Measurements from ENCODE around the gene AGTRAP.

AGTRAP gene

DNA sequence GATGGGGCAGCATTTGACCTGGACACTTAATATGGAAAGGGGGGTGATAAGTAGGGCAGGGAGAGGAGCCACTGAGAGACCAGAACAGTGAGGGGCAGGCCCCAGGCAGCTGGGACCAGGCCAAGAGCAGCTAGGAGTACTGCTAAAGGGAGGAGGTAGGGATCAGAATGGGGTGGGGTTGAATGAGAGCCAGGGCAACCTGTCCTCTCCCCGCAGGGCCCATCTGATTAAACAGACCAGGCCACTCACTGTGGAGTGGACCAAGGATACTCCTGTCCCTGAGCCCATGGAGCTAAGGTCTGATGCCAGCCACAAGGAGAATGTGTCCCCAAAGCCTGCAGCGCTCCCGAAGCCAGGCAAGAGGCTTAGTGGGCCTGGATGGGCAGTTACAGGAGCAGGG lies 28.2 kb downstream of the AGTRAP start:
- no peak for DNase-seq (ENCODE audit: low spot score)

DNA sequence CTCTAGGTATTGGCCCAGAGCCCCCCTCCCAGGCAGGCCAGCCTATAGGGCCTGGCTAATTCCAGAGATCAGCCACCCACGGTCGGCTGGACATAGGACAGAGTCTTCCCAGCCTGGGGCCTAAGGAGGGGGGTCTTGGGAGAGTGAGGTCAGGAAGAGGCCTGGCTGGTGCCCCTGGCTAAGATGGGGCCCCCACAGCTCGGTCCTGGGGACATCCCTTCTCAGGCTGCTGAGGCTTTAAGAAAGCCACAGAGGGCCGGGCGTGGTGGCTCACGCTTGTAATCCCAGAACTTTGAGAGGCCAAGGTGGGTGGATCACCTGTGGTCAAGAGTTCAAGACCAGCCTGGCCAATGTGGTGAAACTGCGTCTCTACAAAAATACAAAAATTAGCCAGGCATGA lies 28.6 kb downstream of the AGTRAP start:
- no peak for DNase-seq (ENCODE audit: low spot score)

DNA sequence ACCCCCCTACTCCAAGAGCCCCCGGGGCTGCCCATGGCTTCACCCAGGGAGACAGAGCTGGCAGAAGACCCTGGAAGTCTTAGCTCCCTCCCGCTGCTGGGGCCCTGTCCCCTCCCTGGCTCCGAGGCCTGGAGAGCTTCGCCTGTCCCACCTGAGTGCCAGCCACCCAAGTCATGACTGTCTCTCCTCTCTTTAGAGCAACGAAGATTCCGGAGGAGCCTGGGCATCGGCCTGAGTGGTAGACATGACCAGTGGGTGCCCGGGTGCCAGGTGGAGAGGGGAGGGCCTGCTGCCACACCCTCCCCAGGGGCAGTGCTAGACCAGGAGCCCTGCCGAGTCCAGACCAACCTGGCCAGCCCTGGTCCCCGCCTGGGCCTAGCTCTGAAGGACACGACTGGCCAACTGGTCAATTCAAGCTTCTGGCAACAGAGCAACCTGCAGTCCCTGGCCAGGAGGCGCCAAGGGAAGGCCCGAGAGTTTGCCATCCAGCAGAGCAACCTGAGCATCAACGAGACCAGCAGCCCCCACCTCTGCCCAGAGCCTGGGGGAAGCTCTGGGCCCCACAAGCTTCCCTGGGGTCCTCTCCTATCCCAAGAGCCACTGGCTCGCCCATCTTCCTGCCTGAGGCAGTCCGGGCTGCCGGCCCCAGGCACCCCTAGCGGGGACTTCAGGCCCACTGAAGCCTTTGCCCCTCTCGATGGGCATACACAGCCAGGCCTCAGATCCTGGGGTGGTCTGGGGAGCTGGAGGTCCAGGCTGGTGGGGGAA lies 29.9 kb downstream of the AGTRAP start:
- no peak for DNase-seq (ENCODE audit: low spot score)

DNA sequence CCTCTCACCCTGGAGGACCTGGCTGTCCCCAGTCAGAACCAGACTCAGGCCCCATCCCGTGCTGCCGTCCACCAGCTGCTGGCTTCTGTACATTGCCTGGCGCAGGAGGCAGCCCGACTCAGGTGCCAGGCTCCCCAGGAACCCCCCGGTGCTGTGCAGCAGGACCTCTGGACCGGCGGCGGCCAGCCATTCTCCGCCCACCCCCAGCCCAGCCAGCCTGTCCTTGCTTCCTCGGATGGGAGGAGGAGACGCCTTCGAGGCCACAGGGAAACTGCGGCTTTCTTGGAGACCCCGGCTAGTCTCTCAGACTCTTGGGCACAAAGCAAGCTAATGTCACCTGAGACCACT lies 30.5 kb downstream of the AGTRAP start:
- DNase-seq (ENCODE audit: low spot score): no peak

DNA sequence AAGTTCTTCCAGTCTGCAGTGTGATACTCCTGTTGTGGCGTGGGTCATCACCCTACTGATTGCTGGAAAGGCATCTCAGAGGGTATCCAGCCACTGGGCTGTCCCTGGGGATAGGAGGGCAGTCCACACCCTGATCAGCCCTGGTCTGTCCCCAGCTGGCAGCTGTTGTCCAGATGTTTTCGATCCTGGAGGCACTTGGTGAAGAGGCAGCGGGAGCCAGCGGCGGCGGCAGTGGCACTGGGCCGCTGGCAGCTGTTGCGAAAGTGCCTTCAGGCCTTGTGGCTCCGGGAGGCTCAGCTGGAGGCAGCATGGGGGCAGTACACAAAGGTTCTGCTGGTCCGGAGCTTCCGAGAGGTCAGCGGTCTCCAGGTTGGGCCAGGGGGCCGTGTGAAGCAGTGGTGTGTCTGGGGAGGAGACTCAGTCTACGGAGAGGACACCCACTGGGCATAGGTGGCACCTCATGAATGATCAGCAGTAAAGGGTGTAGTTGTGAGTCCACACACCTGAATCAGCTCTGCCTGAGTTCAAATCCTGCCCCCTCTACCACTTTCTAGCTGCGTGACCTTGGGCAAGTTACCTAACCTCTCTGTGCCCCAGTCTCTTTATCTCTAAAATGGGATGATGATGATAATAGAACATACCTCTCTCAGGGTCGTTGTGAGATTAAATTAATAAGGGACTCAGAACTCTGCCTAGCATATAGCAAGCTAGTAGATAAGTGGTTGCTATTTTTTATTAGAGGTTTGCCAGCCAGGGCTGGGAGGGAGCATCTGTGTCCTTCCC lies 32.2 kb downstream of the AGTRAP start:
- peak; percentile 61 for DNase-seq (ENCODE audit: low spot score)

DNA sequence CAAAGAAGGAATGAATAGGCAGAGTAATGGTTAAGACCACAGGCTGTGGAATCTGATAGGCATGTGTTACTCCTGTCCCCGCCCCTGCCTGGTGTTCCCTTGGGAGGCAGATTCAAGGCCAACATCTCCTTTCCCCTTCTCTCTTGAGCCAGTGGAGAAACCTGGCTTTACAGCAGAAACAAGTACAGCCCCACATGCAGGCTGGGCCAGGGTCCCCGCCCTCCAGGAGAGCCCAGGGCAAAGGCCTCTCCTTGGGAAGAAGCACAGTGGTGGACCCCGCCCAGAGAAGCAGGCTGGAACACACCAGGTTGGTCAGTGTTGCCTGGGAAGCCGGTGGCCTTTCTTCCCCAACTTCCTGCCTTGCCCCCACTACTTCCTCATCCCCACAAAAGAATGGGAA lies 32.9 kb downstream of the AGTRAP start:
- DNase-seq (ENCODE audit: low spot score): no peak

DNA sequence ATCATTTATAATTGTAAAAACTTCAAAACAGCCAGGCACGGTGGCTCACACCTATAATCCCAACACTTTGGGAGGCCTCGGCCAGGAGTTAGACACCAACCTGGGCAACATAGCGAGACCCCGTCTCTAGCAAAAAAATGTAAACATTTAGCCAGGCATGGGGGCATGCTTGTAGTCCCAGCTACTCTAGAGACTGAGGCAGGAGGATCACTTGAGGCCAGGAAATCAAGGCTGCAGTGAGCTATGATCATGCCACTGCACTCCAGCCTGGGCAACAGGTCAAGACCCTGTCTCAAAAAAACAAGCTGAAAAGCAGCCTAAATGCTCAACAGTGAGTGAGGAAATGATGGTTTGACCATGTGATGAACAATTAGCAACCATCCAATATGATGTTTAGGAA lies 33.3 kb downstream of the AGTRAP start:
- DNase-seq (ENCODE audit: low spot score): no peak

DNA sequence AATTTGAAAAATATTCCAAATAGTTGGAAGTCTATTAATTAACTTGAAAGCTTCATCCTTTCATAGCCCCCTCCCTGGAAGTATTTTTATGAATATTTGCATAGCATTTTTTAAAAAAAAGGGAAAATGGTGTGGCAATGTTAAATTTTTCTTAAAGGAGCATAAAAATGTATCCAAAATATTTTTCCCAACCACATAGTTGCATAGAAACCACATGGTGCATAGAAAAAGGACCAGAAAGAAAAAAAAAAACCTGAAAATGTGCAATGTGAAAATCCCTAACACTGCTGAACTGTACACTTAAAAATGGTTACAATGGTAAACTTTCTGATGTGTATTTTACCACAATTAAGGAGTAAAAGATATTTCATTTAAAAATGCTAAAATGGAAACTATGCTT lies 34.1 kb downstream of the AGTRAP start:
- DNase-seq (ENCODE audit: low spot score): no peak

DNA sequence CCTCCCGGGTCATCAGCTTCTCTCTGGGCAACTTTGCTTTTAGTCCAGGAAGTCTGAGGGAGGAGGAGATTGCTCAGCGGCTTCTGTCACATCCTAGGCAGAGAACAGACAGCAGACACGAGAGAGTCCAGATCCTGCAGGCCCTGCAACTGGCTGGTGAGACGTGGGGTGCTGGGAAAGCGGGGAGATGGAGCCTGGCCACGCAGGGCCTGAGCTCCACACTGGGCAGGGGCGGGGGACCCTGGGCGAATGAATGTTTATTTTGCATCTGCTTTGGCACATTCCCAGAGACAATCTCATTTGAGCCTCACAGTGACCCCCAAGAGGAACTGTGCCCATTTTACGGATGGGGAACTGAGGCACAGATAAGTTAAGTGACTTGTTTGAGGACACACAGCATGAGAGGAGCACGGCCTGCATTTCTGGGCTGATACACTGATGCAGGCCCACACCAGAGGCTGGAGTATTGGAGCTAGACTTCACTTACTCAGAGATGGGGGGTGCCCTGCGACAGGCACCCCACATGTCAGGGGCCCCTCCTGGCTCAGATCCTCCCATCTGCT lies 35.6 kb downstream of the AGTRAP start:
- DNase-seq (ENCODE audit: low spot score): no peak

DNA sequence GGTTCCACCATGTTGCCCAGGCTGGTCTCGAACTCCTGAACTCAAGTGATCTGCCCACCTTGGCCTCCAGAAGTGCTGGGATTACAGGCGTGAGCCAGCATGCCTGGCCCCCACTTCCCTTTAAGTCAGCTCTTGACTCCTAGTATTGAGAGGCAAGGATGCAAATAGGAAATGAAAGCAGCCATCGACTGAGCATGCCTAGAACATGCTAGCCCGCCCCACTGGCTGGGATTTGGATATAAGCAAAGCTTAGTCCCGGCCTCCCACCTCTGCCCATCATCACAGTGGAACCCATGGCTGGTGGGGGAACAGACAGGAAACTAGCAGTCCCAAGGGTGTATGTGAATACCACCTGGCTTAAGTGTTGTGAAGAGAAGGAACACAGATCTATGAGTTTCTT lies 36.5 kb downstream of the AGTRAP start:
- no peak for DNase-seq (ENCODE audit: low spot score)

DNA sequence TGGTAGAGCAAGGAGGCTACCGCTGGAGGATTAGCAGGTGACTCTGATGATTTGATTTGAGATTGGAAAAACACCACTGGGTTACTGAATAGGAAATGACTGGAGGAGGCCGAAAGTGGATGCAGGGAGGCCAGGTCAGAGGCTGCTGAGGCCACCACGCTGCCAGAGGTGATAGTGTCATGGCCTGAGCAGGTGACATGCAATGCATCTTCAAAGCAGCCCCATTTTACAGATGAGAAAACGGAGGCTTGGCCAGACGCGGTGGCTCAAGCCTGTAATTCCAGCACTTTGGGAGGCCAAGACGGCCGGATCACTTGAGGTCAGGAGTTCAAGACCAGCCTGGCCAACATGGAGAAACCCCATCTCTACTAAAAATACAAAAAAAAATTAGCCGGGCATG lies 38.8 kb downstream of the AGTRAP start:
- no peak for DNase-seq (ENCODE audit: low spot score)

DNA sequence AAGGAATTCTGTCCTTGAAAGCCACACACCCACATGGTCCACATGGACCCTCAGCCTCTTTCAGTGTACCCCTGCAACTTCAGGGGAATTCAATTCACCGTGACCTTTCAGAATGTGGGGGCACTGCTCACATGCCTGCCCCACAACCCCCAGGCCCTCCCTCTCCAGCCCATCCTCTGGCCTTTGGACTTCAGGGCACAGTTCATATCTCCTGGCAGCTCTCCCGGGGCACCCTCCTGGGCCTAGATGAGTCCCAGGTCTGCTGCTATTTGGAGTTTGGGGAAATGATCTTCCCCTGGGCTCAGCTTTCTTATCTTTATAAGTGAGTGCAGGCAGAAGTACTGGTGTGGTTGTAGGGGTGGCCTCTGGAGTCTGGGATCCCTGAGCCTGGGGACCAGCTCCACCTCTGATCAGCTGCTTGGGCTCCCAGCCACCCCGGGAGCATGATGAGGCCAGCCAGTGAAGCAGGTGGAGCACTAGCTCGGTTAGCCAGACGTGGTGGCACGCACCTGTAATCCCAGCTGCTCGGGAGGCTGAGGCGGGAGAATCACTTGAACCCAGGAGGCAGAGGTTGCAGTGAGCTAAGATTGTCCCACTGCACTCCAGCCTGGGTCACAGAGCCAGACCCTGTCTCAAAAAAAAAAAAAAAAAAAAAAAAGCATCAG lies 41.9 kb downstream of the AGTRAP start:
- DNase-seq (ENCODE audit: low spot score): no peak

DNA sequence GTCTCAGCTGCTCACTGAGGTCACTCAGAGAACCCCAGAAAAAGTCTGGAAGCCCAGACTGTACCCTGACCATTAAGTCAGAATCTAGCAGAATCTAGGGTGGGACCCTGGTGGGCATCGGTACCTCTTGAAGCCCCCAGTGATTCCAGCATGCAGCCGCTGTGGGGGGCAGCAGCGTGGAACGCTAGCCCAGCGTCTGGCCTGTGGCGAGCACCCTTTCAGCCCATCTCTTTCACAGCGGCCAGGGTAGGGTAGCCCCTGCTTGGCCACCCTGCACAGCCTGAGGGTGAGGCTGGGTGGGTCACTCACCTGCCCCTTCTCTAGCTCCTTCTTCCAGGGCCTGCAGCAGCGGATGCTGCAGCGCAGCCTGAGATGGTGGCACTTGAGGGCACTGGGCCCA lies 42.4 kb downstream of the AGTRAP start:
- DNase-seq (ENCODE audit: low spot score): no peak

DNA sequence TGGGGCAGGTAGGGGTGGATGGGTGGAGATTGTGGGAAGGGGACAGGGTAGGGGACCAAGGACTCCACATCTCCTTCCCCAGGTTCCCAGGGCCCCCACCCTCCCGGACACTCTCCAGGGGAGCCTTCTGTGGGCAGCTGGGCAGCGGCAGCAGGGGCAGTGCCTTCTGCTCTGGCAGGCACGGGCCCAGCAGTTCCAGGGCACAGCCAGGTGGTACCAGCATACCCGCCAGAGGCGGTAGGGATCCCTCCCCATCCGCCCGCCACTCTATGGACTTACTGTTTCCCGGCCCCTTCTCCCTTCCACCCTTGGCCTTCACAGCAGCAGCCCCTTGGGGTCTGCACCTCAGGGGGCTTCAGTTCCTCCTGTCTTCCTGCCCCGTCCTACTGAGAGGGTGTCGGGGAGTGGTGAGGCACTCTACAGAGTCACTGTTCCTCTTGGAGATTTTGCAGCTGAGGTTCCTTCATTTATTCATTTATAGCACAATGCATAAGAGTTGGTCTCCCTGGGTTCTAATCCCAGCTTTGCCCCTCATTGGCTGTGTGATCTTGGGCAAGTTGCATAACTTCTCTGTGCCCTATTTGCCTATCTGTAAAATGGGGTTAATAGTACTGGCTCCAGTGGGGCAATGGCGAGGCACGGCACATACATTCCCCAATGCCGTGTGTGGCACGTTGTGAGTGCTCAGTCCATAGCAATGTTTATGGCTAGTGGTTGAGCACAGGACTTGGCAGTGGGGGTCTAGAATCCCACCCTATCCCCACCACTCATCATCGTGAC lies 43.1 kb downstream of the AGTRAP start:
- DNase-seq (ENCODE audit: low spot score): no peak

DNA sequence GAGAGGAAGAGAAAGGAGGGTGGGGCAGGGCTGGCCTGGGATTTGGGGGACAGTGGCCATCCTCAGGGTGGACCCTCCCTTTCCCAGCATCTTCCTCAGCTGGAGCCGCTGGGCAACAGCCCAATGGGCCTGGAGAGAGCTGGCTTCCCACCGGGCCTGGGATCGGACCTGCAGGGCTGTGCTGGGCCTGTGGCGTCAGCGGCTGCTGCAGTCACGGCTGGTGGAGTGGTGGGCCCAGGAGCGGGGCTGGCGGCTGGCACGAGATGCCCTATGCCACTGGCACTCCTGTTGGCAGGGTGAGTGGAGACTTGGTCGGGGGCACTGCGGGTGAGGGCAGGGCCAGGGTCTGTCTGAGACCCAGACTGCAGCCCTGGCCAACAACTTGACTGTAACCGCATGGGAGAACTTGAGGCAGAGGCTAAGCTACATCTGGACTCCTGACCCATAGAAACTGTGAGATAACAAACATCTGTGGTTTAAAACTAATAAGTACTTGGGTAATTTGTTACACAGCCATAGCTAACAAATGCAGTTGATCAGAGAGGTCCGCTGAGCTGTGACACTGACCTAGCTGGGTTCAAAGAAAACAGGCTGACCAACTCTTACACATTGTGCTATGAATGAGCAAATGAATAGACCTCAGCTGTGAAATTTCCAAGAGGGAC lies 43.9 kb downstream of the AGTRAP start:
- no peak for DNase-seq (ENCODE audit: low spot score)

DNA sequence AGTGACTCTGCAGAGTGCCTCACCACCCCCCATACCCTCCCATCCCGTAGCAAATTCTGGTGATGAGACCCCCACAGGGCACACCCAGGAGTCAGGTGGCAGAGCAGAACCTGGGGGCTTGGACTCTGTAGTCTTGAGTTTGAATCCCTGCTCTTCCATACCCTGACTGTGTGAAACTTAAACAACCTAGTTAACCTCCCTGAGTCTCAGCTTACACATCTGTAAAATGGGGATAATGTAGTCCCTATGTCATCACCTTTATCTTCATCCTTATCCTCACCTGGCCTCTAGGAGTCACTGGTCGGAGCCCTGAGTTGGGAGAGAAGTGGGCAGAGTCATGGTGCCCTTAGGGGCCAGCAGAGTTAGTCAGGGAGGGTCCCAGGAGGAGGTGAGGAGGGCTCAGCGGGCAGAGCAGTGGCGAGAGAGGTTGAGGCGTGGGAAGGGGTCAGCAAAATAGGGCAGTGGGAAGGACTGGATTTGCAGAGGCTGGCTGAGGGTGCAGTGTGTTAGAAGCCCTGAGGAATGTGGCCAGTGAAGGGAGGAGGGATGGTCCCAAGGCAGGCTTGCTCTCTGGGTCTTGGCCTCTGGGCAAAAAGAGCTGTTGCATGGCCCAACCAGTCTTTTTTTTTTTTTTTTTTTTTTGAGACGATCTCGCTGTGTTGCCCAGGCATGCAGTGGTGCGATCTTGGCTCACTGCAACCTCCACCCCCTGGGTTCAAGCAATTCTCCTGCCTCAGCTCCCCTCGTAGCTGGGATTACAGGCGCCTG lies 44.6 kb downstream of the AGTRAP start:
- no peak for DNase-seq (ENCODE audit: low spot score)

DNA sequence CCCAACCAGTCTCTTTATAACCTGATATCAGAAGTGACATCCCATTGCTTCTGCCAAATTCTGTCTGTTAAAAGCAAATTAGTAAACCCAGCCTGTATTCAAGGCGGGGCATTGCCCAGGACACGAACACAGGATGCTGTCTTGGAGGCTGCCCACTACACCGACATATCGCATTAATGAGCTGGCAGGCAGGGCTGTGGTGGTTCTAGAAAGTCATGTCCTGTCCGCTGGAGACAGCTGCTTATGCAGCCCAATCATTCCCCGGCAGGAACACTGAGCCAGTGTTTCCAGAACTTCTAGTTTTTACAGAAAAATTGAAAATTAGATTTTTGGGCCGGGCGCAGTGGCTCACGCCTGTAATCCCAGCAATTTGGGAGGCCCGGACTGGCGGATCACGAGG lies 45.4 kb downstream of the AGTRAP start:
- no peak for DNase-seq (ENCODE audit: low spot score)

DNA sequence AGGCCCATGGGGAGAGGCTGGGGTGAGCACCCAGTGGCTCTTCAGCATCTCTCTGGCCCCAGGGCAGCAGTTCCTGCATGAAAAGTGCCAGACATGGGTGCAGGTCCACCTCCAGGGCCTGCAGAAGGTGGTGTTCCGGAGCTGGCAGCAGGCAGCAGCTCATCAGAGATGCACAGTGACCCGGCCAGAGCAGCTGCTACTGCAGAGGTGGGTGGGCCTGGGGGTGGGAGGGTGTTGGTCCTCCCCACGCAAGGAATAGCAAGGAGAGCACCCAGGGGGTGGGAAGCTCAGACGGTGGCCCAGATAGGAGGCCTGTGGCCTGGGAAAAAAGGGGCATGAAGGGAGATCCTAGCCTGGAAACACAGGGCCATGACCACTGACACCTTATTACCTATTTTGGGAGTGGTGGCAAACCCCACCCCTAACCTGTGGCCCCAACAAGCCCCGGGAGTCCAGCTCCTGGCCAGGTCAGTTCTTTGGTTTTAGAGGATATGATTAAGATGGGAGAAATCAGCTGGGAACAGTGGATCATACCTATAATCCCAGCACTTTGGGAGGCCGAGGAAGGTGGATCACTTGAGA lies 46.3 kb downstream of the AGTRAP start:
- no peak for DNase-seq (ENCODE audit: low spot score)

DNA sequence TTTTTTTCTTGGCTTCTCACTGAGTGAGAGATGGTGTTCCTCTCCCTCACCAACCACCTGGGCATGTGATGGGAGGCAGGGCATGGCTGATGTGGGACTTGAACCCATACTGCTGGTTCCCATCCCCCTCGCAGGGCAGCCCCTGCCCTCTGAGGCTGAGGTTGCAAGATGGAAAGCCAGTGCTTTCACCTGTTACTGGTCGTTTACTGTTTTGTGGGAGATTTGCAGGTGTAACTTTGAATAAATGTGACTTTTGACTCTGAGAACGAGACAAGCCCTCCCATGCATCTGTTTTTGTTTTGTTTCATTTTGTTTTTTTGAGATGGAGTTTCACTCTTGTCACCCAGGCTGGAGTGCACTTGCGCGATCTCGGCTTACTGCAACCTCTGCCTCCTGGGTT lies 47.6 kb downstream of the AGTRAP start:
- no peak for DNase-seq (ENCODE audit: low spot score)

DNA sequence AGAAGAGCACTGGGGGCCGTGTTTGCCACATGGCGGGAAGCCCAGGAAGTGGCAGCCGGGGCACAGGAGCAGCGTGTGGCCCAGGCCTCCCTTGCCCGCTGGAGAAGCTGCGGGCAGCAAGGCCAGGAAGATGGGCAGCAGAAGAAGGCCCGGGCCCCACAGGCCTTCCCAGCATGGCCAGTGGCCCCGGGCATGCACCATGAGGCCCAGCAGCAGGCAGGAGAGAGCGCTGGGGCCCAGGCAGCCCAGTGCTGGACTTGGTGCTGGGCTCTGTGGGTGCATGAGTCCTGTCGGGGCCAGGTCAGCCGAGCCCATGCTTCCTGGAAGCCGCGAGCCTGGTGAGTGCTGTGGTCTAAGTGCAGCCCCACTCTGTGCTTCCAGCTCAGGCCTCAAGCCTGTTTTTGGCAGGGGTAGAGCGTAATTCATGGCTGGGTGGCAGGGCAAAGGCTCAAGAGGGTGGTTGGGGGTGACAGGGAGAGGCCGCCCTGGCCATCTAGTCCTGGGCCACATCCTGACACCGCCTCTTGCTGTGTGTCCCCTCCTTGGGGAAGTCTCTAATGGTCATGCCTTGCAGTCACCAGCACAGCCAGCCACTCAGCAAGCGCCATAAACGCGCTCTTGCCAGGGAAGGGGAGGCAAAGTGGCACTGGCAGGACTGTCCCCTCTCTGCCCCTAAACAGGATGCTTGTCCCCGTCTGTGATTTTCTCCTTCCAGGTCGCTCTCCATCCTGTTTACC lies 48.5 kb downstream of the AGTRAP start:
- no peak for DNase-seq (ENCODE audit: low spot score)
